ENCODE measurements around the gene ZNF330.

ZNF330 gene

DNA sequence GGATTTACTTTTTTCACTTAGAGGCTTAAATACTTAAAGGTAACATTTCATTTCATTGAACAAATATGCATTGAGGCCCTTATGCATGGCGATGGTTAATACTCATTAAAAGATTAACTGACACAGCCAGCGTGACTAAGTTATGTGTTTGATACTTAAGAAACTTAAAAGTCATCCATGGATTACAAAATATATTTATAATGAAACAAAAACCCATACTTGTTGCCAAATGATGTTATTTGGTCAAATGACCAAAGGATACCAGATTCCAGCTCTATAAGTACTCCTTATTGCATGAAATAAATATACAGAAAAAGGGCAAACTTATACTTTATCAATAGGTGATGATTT, 26.7 kb downstream of the ZNF330 start:
- DNase-seq, result no peak
- ChIA-PET POLR2A (no interaction called here), CTCF (no interaction called here)
- Histone ChIP-seq H3K27me3 (replicated peaks in 2 of 5; ENCODE audit: control insufficient read depth in 4 of 5, insufficient read depth in 5 of 5, low read length in 4 of 5) (no peaks in the 10 kb centered on the region), H3K4me3 (ENCODE audit: control insufficient read depth in 1 of 7, extremely low read depth in 1 of 7, insufficient read depth in 4 of 7, low read depth in 2 of 7, low read length in 6 of 7) (no peak overlapping the region), H3K36me3 (ENCODE audit: control insufficient read depth in 4 of 4, insufficient read depth in 4 of 4, low read length in 3 of 4) (no peaks in the 10 kb centered on the region), H3K9me3 (ENCODE audit: control extremely low read depth in 1 of 5, control insufficient read depth in 4 of 5, insufficient read depth in 2 of 5, low read depth in 1 of 5, low read length in 4 of 5) (peaks cover 0 to 5% (median 0%) of the 10 kb centered on the region in 5 experiments), H3K27ac (ENCODE audit: insufficient read depth in 1 of 2, low read depth in 1 of 2, low read length in 2 of 2, poor library complexity in 1 of 2, severe bottlenecking in 2 of 2) (no peak overlapping the region), H3K4me1 (ENCODE audit: control extremely low read depth in 1 of 4, control insufficient read depth in 4 of 4, insufficient read depth in 4 of 4, low read length in 3 of 4) (no peaks in the 10 kb centered on the region)
- WGBS (ENCODE audit: insufficient coverage), result no CpG with 5 or more reads among the region's 2 CpGs

DNA sequence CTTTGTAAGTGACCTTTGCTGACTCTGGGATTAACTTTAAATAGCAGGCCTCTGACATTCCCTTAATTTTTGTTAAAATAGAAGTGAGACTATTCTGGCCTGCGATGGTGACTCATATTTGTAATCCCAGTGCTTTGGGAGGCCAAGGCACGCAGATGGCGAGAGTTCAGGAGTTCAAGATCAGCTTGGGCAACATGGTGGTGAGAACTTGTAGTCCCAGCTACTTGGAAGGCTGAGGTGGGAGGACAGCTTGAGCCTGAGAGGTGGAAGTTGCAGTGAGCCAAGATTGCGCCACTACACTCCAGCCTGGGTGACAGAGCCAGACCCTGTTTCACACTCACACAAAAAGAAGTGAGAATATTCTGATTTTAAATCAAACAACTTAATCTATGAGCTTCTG, 27.3 kb downstream of the ZNF330 start:
- ChIA-PET CTCF (no interaction called here), POLR2A (no interaction called here)
- Histone ChIP-seq H3K27ac (ENCODE audit: insufficient read depth in 1 of 2, low read depth in 1 of 2, low read length in 2 of 2, poor library complexity in 1 of 2, severe bottlenecking in 2 of 2) (no peak overlapping the region), H3K27me3 (replicated peaks in 2 of 5; ENCODE audit: control insufficient read depth in 4 of 5, insufficient read depth in 5 of 5, low read length in 4 of 5) (no peaks in the 10 kb centered on the region), H3K9me3 (ENCODE audit: control extremely low read depth in 1 of 5, control insufficient read depth in 4 of 5, insufficient read depth in 2 of 5, low read depth in 1 of 5, low read length in 4 of 5) (peaks cover 0 to 6% (median 0%) of the 10 kb centered on the region in 5 experiments), H3K4me3 (ENCODE audit: control insufficient read depth in 1 of 7, extremely low read depth in 1 of 7, insufficient read depth in 4 of 7, low read depth in 2 of 7, low read length in 6 of 7) (no peak overlapping the region), H3K4me1 (ENCODE audit: control extremely low read depth in 1 of 4, control insufficient read depth in 4 of 4, insufficient read depth in 4 of 4, low read length in 3 of 4) (no peaks in the 10 kb centered on the region), H3K36me3 (ENCODE audit: control insufficient read depth in 4 of 4, insufficient read depth in 4 of 4, low read length in 3 of 4) (no peaks in the 10 kb centered on the region)
- WGBS (ENCODE audit: insufficient coverage), result 93% methylated on average over 3 of the region's 4 CpGs
- DNase-seq, result no peak

DNA sequence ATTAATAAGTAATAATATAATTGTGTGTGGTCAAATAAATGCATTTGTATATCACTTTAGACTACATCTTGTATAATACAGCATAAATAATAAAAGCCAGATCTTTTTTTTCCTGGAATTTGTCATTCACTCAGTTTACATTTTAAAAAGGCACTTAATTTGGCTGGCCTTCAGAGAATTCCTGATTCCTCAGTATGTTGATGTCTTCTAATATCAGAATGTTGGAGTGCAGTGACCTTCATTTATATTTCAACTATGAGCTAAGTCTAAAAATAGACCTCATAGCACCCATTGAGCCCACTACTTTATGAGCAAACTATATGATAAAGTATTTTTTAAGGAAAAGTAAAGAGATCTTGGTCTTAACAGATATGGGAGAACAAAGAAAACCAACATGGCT, 27.8 kb downstream of the ZNF330 start:
- no peak overlapping the region for H3K4me3 ChIP-seq (ENCODE audit: control insufficient read depth in 1 of 7, extremely low read depth in 1 of 7, insufficient read depth in 4 of 7, low read depth in 2 of 7, low read length in 6 of 7)
- H3K27ac ChIP-seq (ENCODE audit: insufficient read depth in 1 of 2, low read depth in 1 of 2, low read length in 2 of 2, poor library complexity in 1 of 2, severe bottlenecking in 2 of 2), result no peak overlapping the region
- no peaks in the 10 kb centered on the region for H3K4me1 ChIP-seq (ENCODE audit: control extremely low read depth in 1 of 4, control insufficient read depth in 4 of 4, insufficient read depth in 4 of 4, low read length in 3 of 4)
- H3K9me3 ChIP-seq (ENCODE audit: control extremely low read depth in 1 of 5, control insufficient read depth in 4 of 5, insufficient read depth in 2 of 5, low read depth in 1 of 5, low read length in 4 of 5), result peaks cover 0 to 9% (median 0%) of the 10 kb centered on the region in 5 experiments
- CTCF ChIA-PET, result no interaction called here
- H3K27me3 ChIP-seq (replicated peaks in 2 of 5; ENCODE audit: control insufficient read depth in 4 of 5, insufficient read depth in 5 of 5, low read length in 4 of 5), result no peaks in the 10 kb centered on the region
- POLR2A ChIA-PET, result no interaction called here
- no peak for DNase-seq
- H3K36me3 ChIP-seq (ENCODE audit: control insufficient read depth in 4 of 4, insufficient read depth in 4 of 4, low read length in 3 of 4), result no peaks in the 10 kb centered on the region

DNA sequence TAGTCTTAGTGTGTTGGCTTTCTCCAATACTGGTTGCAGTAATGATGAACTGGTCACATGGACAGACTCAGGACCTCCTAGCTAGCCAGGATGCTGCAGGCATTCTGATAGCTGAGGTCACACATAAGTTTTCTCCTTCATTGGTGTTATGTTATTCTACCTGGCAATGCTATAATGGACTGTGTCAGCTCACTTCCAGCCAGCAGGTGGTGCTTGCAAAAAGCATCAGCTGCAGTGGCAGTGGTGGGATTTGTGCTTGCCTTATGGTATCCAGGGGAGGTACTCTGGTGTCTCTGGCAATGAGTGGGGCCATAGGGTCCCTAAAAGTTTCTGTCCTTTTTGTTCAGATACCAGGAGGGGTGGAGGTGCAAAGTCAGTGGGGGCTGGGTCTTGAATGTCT, 33.6 kb downstream of the ZNF330 start:
- Histone ChIP-seq H3K27me3 (replicated peaks in 2 of 5; ENCODE audit: control insufficient read depth in 4 of 5, insufficient read depth in 5 of 5, low read length in 4 of 5) (no peaks in the 10 kb centered on the region), H3K36me3 (ENCODE audit: control insufficient read depth in 4 of 4, insufficient read depth in 4 of 4, low read length in 3 of 4) (no peaks in the 10 kb centered on the region), H3K4me3 (ENCODE audit: control insufficient read depth in 1 of 7, extremely low read depth in 1 of 7, insufficient read depth in 4 of 7, low read depth in 2 of 7, low read length in 6 of 7) (no peak overlapping the region), H3K27ac (ENCODE audit: insufficient read depth in 1 of 2, low read depth in 1 of 2, low read length in 2 of 2, poor library complexity in 1 of 2, severe bottlenecking in 2 of 2) (no peak overlapping the region), H3K9me3 (ENCODE audit: control extremely low read depth in 1 of 5, control insufficient read depth in 4 of 5, insufficient read depth in 2 of 5, low read depth in 1 of 5, low read length in 4 of 5) (peaks cover 0 to 9% (median 0%) of the 10 kb centered on the region in 5 experiments), H3K4me1 (ENCODE audit: control extremely low read depth in 1 of 4, control insufficient read depth in 4 of 4, insufficient read depth in 4 of 4, low read length in 3 of 4) (no peaks in the 10 kb centered on the region)
- ChIA-PET POLR2A (no interaction called here), CTCF (no interaction called here)
- no peak for DNase-seq

DNA sequence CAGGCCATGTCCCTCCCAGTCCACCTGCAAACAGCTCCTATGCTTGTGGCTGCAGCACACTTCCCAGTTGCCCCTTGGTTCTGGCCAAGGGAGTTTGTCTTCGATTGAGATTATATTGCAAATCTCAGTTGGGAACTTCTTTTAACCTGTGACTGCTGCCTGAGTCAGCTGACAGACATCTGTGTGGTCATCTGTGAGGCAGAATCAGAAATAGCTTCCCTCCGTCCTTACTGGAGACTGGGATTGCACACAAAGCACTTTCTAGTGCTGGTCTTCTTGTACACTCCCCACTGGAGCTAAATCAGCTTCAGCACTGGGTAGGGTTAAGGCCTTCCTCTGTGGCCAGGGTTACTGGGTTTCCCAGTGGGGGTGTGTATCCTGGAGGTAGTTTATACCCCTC, 34.3 kb downstream of the ZNF330 start:
- POLR2A ChIA-PET, result no interaction called here
- CTCF ChIA-PET, result no interaction called here

DNA sequence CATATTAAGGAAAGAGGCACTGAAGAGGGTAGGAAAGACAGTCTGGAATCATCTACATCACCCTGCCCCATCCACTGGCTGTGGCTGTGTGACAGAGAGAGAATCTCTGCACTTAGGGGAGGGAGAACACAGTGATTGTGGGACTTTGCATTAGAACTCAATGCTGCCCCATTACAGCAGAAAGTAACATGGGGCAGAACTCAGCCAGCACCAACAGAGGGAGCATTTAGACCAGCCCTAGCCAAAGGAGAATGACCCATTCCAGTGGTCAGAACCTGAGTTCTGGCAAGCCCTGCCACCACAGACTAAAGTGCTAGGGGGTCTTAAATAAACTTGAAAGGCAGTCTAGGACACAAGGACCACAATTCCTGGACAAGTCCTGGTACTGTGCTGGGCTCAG, 37.9 kb downstream of the ZNF330 start:
- H3K4me1 ChIP-seq (ENCODE audit: control extremely low read depth in 1 of 4, control insufficient read depth in 4 of 4, insufficient read depth in 4 of 4, low read length in 3 of 4), result no peaks in the 10 kb centered on the region
- no peak for DNase-seq
- H3K27ac ChIP-seq (ENCODE audit: insufficient read depth in 1 of 2, low read depth in 1 of 2, low read length in 2 of 2, poor library complexity in 1 of 2, severe bottlenecking in 2 of 2), result no peak overlapping the region
- H3K9me3 ChIP-seq (ENCODE audit: control extremely low read depth in 1 of 5, control insufficient read depth in 4 of 5, insufficient read depth in 2 of 5, low read depth in 1 of 5, low read length in 4 of 5), result no peaks in the 10 kb centered on the region
- ChIA-PET CTCF (no interaction called here), POLR2A (no interaction called here)
- H3K4me3 ChIP-seq (ENCODE audit: control insufficient read depth in 1 of 7, extremely low read depth in 1 of 7, insufficient read depth in 4 of 7, low read depth in 2 of 7, low read length in 6 of 7), result no peak overlapping the region
- no peaks in the 10 kb centered on the region for H3K27me3 ChIP-seq (replicated peaks in 2 of 5; ENCODE audit: control insufficient read depth in 4 of 5, insufficient read depth in 5 of 5, low read length in 4 of 5)
- no peaks in the 10 kb centered on the region for H3K36me3 ChIP-seq (ENCODE audit: control insufficient read depth in 4 of 4, insufficient read depth in 4 of 4, low read length in 3 of 4)

More for the DNA sequence above, 34.3 kb downstream of the ZNF330 start:
- Histone ChIP-seq H3K27ac (ENCODE audit: insufficient read depth in 1 of 2, low read depth in 1 of 2, low read length in 2 of 2, poor library complexity in 1 of 2, severe bottlenecking in 2 of 2) (no peak overlapping the region), H3K4me3 (ENCODE audit: control insufficient read depth in 1 of 7, extremely low read depth in 1 of 7, insufficient read depth in 4 of 7, low read depth in 2 of 7, low read length in 6 of 7) (no peak overlapping the region), H3K36me3 (ENCODE audit: control insufficient read depth in 4 of 4, insufficient read depth in 4 of 4, low read length in 3 of 4) (no peaks in the 10 kb centered on the region), H3K9me3 (ENCODE audit: control extremely low read depth in 1 of 5, control insufficient read depth in 4 of 5, insufficient read depth in 2 of 5, low read depth in 1 of 5, low read length in 4 of 5) (peaks cover 0 to 9% (median 0%) of the 10 kb centered on the region in 5 experiments), H3K4me1 (ENCODE audit: control extremely low read depth in 1 of 4, control insufficient read depth in 4 of 4, insufficient read depth in 4 of 4, low read length in 3 of 4) (no peaks in the 10 kb centered on the region), H3K27me3 (replicated peaks in 2 of 5; ENCODE audit: control insufficient read depth in 4 of 5, insufficient read depth in 5 of 5, low read length in 4 of 5) (no peaks in the 10 kb centered on the region)
- WGBS (ENCODE audit: insufficient coverage), result 100% methylated on average over 2 of the region's 2 CpGs
- no peak for DNase-seq

DNA sequence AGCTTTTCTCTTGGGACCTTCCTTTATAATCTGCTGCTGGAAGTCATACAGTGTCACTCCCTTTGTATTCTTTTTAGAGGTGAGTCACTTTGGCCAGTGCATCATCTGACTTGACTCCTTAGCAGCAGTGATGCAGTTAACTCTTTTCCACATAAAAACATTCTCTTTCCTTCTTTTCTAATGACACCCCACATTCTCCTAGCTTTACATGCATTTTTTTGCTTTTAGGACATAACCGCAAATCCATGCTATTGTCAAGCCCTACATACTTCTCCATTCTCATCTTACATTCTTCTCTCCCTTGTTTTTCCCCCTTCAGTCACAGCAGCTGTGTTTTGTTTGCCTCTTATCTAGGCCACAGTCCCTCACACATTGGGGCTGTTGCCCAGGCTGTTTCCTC, 55.1 kb downstream of the ZNF330 start:
- WGBS (ENCODE audit: insufficient coverage), result 18% methylated on average over 1 of the region's 1 CpG
- POLR2A ChIA-PET, result no interaction called here

DNA sequence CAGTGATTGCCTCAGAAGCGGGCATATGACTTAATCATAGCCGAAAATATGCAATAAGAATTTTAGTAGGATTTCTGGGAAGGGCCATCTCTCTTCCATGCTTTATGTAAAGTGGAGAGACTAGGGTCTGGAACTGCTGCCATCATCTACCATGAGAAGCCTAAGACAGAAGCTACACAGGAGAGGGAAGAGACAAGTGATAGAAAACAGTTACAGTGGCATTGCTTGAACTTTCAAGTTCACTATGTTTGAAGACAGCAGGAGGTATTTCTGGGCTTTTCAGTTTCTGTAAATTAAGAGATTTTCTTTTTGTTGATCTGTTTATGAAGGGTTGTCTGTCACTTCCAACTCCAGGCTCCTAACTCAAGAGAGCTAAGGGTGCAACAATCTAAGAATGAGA, 62.5 kb downstream of the ZNF330 start:
- Histone ChIP-seq H3K27me3 (replicated peaks in 2 of 5; ENCODE audit: control insufficient read depth in 4 of 5, insufficient read depth in 5 of 5, low read length in 4 of 5) (no peaks in the 10 kb centered on the region), H3K27ac (ENCODE audit: insufficient read depth in 1 of 2, low read depth in 1 of 2, low read length in 2 of 2, poor library complexity in 1 of 2, severe bottlenecking in 2 of 2) (no peak overlapping the region), H3K9me3 (ENCODE audit: control extremely low read depth in 1 of 5, control insufficient read depth in 4 of 5, insufficient read depth in 2 of 5, low read depth in 1 of 5, low read length in 4 of 5) (no peaks in the 10 kb centered on the region), H3K36me3 (ENCODE audit: control insufficient read depth in 4 of 4, insufficient read depth in 4 of 4, low read length in 3 of 4) (no peaks in the 10 kb centered on the region), H3K4me3 (ENCODE audit: control insufficient read depth in 1 of 7, extremely low read depth in 1 of 7, insufficient read depth in 4 of 7, low read depth in 2 of 7, low read length in 6 of 7) (no peak overlapping the region), H3K4me1 (ENCODE audit: control extremely low read depth in 1 of 4, control insufficient read depth in 4 of 4, insufficient read depth in 4 of 4, low read length in 3 of 4) (no peaks in the 10 kb centered on the region)
- POLR2A ChIA-PET, result no interaction called here
- no CpG with 5 or more reads among the region's 2 CpGs for WGBS (ENCODE audit: insufficient coverage)
- CTCF ChIA-PET, result no interaction called here
- no peak for DNase-seq

More for the DNA sequence above, 55.1 kb downstream of the ZNF330 start:
- no peaks in the 10 kb centered on the region for H3K36me3 ChIP-seq (ENCODE audit: control insufficient read depth in 4 of 4, insufficient read depth in 4 of 4, low read length in 3 of 4)
- no peak overlapping the region for H3K27ac ChIP-seq (ENCODE audit: insufficient read depth in 1 of 2, low read depth in 1 of 2, low read length in 2 of 2, poor library complexity in 1 of 2, severe bottlenecking in 2 of 2)
- H3K4me3 ChIP-seq (ENCODE audit: control insufficient read depth in 1 of 7, extremely low read depth in 1 of 7, insufficient read depth in 4 of 7, low read depth in 2 of 7, low read length in 6 of 7), result no peak overlapping the region
- DNase-seq, result peak in 2 of 3 donors; percentile 44 to 66
- CTCF ChIA-PET, result interaction anchor here (0.7 to 1.4 kb wide), 2 partner anchors 37 to 141 kb away, joined by 3 read pairs; no protein-coding TSS in a partner anchor
- no peaks in the 10 kb centered on the region for H3K9me3 ChIP-seq (ENCODE audit: control extremely low read depth in 1 of 5, control insufficient read depth in 4 of 5, insufficient read depth in 2 of 5, low read depth in 1 of 5, low read length in 4 of 5)
- H3K4me1 ChIP-seq (ENCODE audit: control extremely low read depth in 1 of 4, control insufficient read depth in 4 of 4, insufficient read depth in 4 of 4, low read length in 3 of 4), result peaks cover 0 to 9% (median 4%) of the 10 kb centered on the region in 4 experiments
- no peaks in the 10 kb centered on the region for H3K27me3 ChIP-seq (replicated peaks in 2 of 5; ENCODE audit: control insufficient read depth in 4 of 5, insufficient read depth in 5 of 5, low read length in 4 of 5)
